Measurements from ENCODE around the gene FAM149A. TPM values are rescaled to one million over a fixed set of nuclear protein-coding genes. Genes with fewer than 3 reads are reported as not detected.

Gene FAM149A
- total RNA-seq, 1 donor from 2014 or later: not detected

- peaks cover 46% of the 10 kb centered on the region for H3K27me3 Mint-ChIP-seq
- H3K4me3 Mint-ChIP-seq: peak overlapping the region; percentile 57
- ChIA-PET CTCF (no interaction called here), POLR2A (no interaction called here)
- DNase-seq (no peak), ATAC-seq (ENCODE audit: low read depth) (no peak)
- TF ChIP-seq CTCF (IDR thresholded peaks at IDR 0.05): no peak
- H3K27ac Mint-ChIP-seq: no peak overlapping the region
- peaks cover 11% of the 10 kb centered on the region for H3K4me1 Mint-ChIP-seq
- H3K9me3 Mint-ChIP-seq: no peaks in the 10 kb centered on the region
- intact Hi-C loops (cut with micrococcal nuclease): no loop called here
- no peaks in the 10 kb centered on the region for H3K36me3 Mint-ChIP-seq (ENCODE audit: low read depth)
These were observed 39.9 kb downstream of the FAM149A start for GRCh38 chr4:186144198-186144945.

- H3K9me3 Mint-ChIP-seq: no peaks in the 10 kb centered on the region
- peaks cover 11% of the 10 kb centered on the region for H3K4me1 Mint-ChIP-seq
- POLR2A ChIA-PET: no interaction called here
- peaks cover 48% of the 10 kb centered on the region for H3K27me3 Mint-ChIP-seq
- CTCF ChIA-PET: interaction anchor here (1.5 kb wide), 1 partner anchor 9 kb away, joined by 3 read pairs; no protein-coding TSS in a partner anchor
- DNase-seq: no peak
- H3K36me3 Mint-ChIP-seq (ENCODE audit: low read depth): no peaks in the 10 kb centered on the region
- TF ChIP-seq CTCF (IDR thresholded peaks at IDR 0.05): no peak
- no peak for ATAC-seq (ENCODE audit: low read depth)
- H3K4me3 Mint-ChIP-seq: peak overlapping the region; percentile 53
- H3K27ac Mint-ChIP-seq: no peak overlapping the region
- intact Hi-C loops (cut with micrococcal nuclease): no loop called here
These were observed 40.6 kb downstream of the FAM149A start for GRCh38 chr4:186144946-186145569.

GRCh38 chr4:186146458-186146857 lies 42.0 kb downstream of the FAM149A start:
- H3K27ac Mint-ChIP-seq: no peak overlapping the region
- H3K9me3 Mint-ChIP-seq: no peaks in the 10 kb centered on the region
- H3K4me1 Mint-ChIP-seq: peaks cover 11% of the 10 kb centered on the region
- H3K27me3 Mint-ChIP-seq: peaks cover 49% of the 10 kb centered on the region
- intact Hi-C loops (cut with micrococcal nuclease): no loop called here
- H3K36me3 Mint-ChIP-seq (ENCODE audit: low read depth): no peaks in the 10 kb centered on the region
- ATAC-seq (ENCODE audit: low read depth) (no peak), DNase-seq (no peak)
- CTCF ChIA-PET: interaction anchor here (1.5 kb wide), 1 partner anchor 10 kb away, joined by 3 read pairs; no protein-coding TSS in a partner anchor
- TF ChIP-seq CTCF (IDR thresholded peaks at IDR 0.05): no peak
- POLR2A ChIA-PET: no interaction called here
- H3K4me3 Mint-ChIP-seq: no peak overlapping the region

GRCh38 chr4:186148336-186148975 lies 44.0 kb downstream of the FAM149A start:
- peaks cover 46% of the 10 kb centered on the region for H3K27me3 Mint-ChIP-seq
- ATAC-seq (ENCODE audit: low read depth): no peak

More at GRCh38 chr4:186148336-186148975, 44.0 kb downstream of the FAM149A start:
- no peak for DNase-seq
- H3K4me3 Mint-ChIP-seq: no peak overlapping the region
- H3K27ac Mint-ChIP-seq: no peak overlapping the region
- H3K4me1 Mint-ChIP-seq: peaks cover 11% of the 10 kb centered on the region
- ChIA-PET POLR2A (no interaction called here), CTCF (no interaction called here)
- H3K9me3 Mint-ChIP-seq: no peaks in the 10 kb centered on the region
- no peaks in the 10 kb centered on the region for H3K36me3 Mint-ChIP-seq (ENCODE audit: low read depth)
- intact Hi-C loops (cut with micrococcal nuclease): no loop called here
- TF ChIP-seq CTCF (IDR thresholded peaks at IDR 0.05): no peak
